Measurements from ENCODE around the gene TPPP.
"Not testable (repeated sequence)": the region's sequence is repeated elsewhere in the genome, so short reads cannot be mapped to it uniquely, and the experiment has no call there.

The TPPP gene

DNA sequence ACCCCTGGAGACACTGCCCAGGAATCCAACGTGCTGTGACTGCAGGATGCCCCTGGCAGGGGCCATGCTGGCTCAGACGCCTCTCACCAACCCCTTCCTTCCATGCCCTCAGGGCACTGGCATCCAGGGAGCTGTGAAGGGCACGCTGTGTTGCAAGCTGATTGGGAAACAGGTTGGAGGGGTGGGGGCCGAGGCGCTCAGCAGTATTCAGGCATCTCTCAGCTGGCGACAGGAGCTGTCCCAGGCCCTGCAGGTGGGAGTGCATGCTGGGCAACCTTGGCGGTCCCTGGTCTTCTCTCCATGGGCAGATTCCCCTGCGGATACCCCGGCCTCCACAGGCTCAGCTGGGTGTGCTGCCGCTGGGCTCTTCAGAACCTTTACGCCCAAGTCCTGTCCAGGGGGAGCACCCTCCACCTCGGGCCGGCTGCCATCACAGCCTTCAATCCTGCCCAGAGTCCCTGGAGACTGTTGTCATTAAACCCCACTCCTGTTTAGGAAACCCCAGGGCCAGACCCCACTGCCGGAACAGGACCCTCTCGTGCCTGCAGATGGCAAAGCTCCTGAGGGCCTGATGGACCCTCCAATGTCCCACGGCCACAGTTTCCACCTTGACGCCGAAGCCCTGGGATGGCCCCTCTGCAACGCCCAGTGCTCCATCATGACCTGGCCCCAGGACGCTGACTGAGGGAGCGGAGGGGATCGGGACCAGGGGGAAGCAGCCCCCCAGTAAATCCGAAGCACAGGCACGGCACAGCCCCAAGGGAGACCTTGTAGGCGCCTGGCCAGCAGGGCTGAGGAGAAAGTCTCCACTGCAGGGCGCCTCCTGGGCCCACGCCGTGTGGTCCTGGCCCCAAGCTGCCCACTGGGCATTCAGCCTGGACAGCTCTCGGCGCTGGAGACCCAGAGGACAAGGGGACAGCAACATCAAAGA is 9.3 kb downstream of the TPPP start:
- H3K4me1 ChIP-seq (ENCODE audit: insufficient read depth, low read length, poor library complexity, severe bottlenecking): no peaks in the 10 kb centered on the region
- H3K9me2 ChIP-seq (replicated peaks; ENCODE audit: low read depth, low read length): no peaks in the 10 kb centered on the region
- no peak overlapping the region for H3K4me2 ChIP-seq (ENCODE audit: low read depth, low read length, poor library complexity, severe bottlenecking)
- H3K4me3 ChIP-seq (ENCODE audit: low read length, poor library complexity, severe bottlenecking): no peak overlapping the region
- no peaks in the 10 kb centered on the region for H3K36me3 ChIP-seq (ENCODE audit: insufficient read depth, low read length)
- no peaks in the 10 kb centered on the region for H3K27me3 ChIP-seq (ENCODE audit: insufficient read depth, low read length, poor library complexity, severe bottlenecking)
- no peak for TF ChIP-seq CTCF (conservative IDR thresholded peaks at IDR 0.05; ENCODE audit: low read length)
- no peak for TF ChIP-seq EZH2phosphoT487 (IDR thresholded peaks at IDR 0.05; ENCODE audit: borderline replicate concordance)
- no peaks in the 10 kb centered on the region for H3F3A ChIP-seq (ENCODE audit: low read depth)
- H3K9ac ChIP-seq (ENCODE audit: low read depth, low read length, poor library complexity, severe bottlenecking): no peak overlapping the region
- H3K9me3 ChIP-seq (ENCODE audit: insufficient read depth, low read depth, low read length): no peaks in the 10 kb centered on the region
- H2AFZ ChIP-seq (ENCODE audit: low read length): no peak overlapping the region
- H4K20me1 ChIP-seq (ENCODE audit: insufficient read depth, low read length, poor library complexity, severe bottlenecking): no peaks in the 10 kb centered on the region
- H3K79me2 ChIP-seq (ENCODE audit: insufficient read depth, low read length): no peaks in the 10 kb centered on the region

GRCh38 chr5:682651-683358 is 10.3 kb downstream of the TPPP start:
- H3K4me1 ChIP-seq (ENCODE audit: insufficient read depth, low read length, poor library complexity, severe bottlenecking); H3K4me2 ChIP-seq (ENCODE audit: low read depth, low read length, poor library complexity, severe bottlenecking); H3K36me3 ChIP-seq (ENCODE audit: insufficient read depth, low read length); H3K9ac ChIP-seq (ENCODE audit: low read depth, low read length, poor library complexity, severe bottlenecking); H2AFZ ChIP-seq (ENCODE audit: low read length); H3F3A ChIP-seq (ENCODE audit: low read depth); H3K9me3 ChIP-seq (ENCODE audit: insufficient read depth, low read depth, low read length); H4K20me1 ChIP-seq (ENCODE audit: insufficient read depth, low read length, poor library complexity, severe bottlenecking); H3K4me3 ChIP-seq (ENCODE audit: low read length, poor library complexity, severe bottlenecking); H3K9me2 ChIP-seq (replicated peaks; ENCODE audit: low read depth, low read length); H3K79me2 ChIP-seq (ENCODE audit: insufficient read depth, low read length); H3K27me3 ChIP-seq (ENCODE audit: insufficient read depth, low read length, poor library complexity, severe bottlenecking): not testable (repeated sequence)

- H3K79me2 ChIP-seq (ENCODE audit: insufficient read depth, low read length); H3K9me3 ChIP-seq (ENCODE audit: insufficient read depth, low read depth, low read length); H3K36me3 ChIP-seq (ENCODE audit: insufficient read depth, low read length); H4K20me1 ChIP-seq (ENCODE audit: insufficient read depth, low read length, poor library complexity, severe bottlenecking); H2AFZ ChIP-seq (ENCODE audit: low read length); H3K9me2 ChIP-seq (replicated peaks; ENCODE audit: low read depth, low read length); H3F3A ChIP-seq (ENCODE audit: low read depth); H3K9ac ChIP-seq (ENCODE audit: low read depth, low read length, poor library complexity, severe bottlenecking); H3K4me3 ChIP-seq (ENCODE audit: low read length, poor library complexity, severe bottlenecking); H3K27me3 ChIP-seq (ENCODE audit: insufficient read depth, low read length, poor library complexity, severe bottlenecking); H3K4me2 ChIP-seq (ENCODE audit: low read depth, low read length, poor library complexity, severe bottlenecking); H3K4me1 ChIP-seq (ENCODE audit: insufficient read depth, low read length, poor library complexity, severe bottlenecking): not testable (repeated sequence)
Measured at GRCh38 chr5:682216-682615, 10.9 kb downstream of the TPPP start.

- H3K36me3 ChIP-seq (ENCODE audit: insufficient read depth, low read length); H3K27me3 ChIP-seq (ENCODE audit: insufficient read depth, low read length, poor library complexity, severe bottlenecking); H3K9me3 ChIP-seq (ENCODE audit: insufficient read depth, low read depth, low read length); H3K79me2 ChIP-seq (ENCODE audit: insufficient read depth, low read length); H2AFZ ChIP-seq (ENCODE audit: low read length); H3K9me2 ChIP-seq (replicated peaks; ENCODE audit: low read depth, low read length); H3F3A ChIP-seq (ENCODE audit: low read depth); H3K4me2 ChIP-seq (ENCODE audit: low read depth, low read length, poor library complexity, severe bottlenecking); H3K9ac ChIP-seq (ENCODE audit: low read depth, low read length, poor library complexity, severe bottlenecking); H3K4me3 ChIP-seq (ENCODE audit: low read length, poor library complexity, severe bottlenecking); H4K20me1 ChIP-seq (ENCODE audit: insufficient read depth, low read length, poor library complexity, severe bottlenecking); H3K4me1 ChIP-seq (ENCODE audit: insufficient read depth, low read length, poor library complexity, severe bottlenecking): not testable (repeated sequence)
Measured at GRCh38 chr5:681317-682191, 11.6 kb downstream of the TPPP start.

DNA sequence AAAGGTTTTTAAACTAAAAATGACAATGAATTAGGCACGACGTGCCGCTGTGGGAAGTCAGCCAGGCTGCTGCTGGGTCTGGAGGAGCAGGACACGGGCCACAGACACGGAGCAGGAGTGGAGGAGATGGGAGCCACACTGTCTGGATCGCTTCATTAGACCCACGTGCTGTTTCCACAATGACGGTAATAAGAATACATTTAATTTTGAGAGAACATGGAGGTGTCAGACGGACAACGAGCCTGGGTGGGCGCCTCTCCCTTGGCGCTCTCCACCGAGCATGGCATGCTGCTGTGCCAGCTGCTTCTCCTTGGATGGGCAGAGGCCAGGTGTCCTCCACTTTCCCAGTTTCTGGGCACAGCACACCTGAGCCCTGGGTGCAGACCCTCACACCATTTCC is 12.3 kb downstream of the TPPP start:
- H3K4me1 ChIP-seq (ENCODE audit: insufficient read depth, low read length, poor library complexity, severe bottlenecking); H4K20me1 ChIP-seq (ENCODE audit: insufficient read depth, low read length, poor library complexity, severe bottlenecking); H3K79me2 ChIP-seq (ENCODE audit: insufficient read depth, low read length); H3K4me3 ChIP-seq (ENCODE audit: low read length, poor library complexity, severe bottlenecking); H3K36me3 ChIP-seq (ENCODE audit: insufficient read depth, low read length); H3K27me3 ChIP-seq (ENCODE audit: insufficient read depth, low read length, poor library complexity, severe bottlenecking); H3K9ac ChIP-seq (ENCODE audit: low read depth, low read length, poor library complexity, severe bottlenecking); H3K4me2 ChIP-seq (ENCODE audit: low read depth, low read length, poor library complexity, severe bottlenecking); H3K9me2 ChIP-seq (replicated peaks; ENCODE audit: low read depth, low read length); H2AFZ ChIP-seq (ENCODE audit: low read length); H3K9me3 ChIP-seq (ENCODE audit: insufficient read depth, low read depth, low read length); H3F3A ChIP-seq (ENCODE audit: low read depth): not testable (repeated sequence)

- not testable (repeated sequence) for H3K9me2 ChIP-seq (replicated peaks; ENCODE audit: low read depth, low read length); H4K20me1 ChIP-seq (ENCODE audit: insufficient read depth, low read length, poor library complexity, severe bottlenecking); H3K9ac ChIP-seq (ENCODE audit: low read depth, low read length, poor library complexity, severe bottlenecking); H3K4me1 ChIP-seq (ENCODE audit: insufficient read depth, low read length, poor library complexity, severe bottlenecking); H3K4me2 ChIP-seq (ENCODE audit: low read depth, low read length, poor library complexity, severe bottlenecking); H3K79me2 ChIP-seq (ENCODE audit: insufficient read depth, low read length); H3F3A ChIP-seq (ENCODE audit: low read depth); H2AFZ ChIP-seq (ENCODE audit: low read length); H3K27me3 ChIP-seq (ENCODE audit: insufficient read depth, low read length, poor library complexity, severe bottlenecking); H3K9me3 ChIP-seq (ENCODE audit: insufficient read depth, low read depth, low read length); H3K4me3 ChIP-seq (ENCODE audit: low read length, poor library complexity, severe bottlenecking); H3K36me3 ChIP-seq (ENCODE audit: insufficient read depth, low read length)
Measured at GRCh38 chr5:680118-680795, 12.9 kb downstream of the TPPP start.

Data from Loucy (cell line).